GM13977 (cell line): ENCODE data around the gene STXBP6.

ENCODE experiments used
- DNase-seq: peaks from one replicate; pipeline ENCODE4 v3.0.0; 2012; ENCODE audit warnings: low spot score
- CTCF ChIP-seq: IDR thresholded peaks from 2 replicates; pipeline ENCODE4 v1.5.1; 2012; ENCODE audit warnings: mild to moderate bottlenecking, control low read depth; ENCODE audit not compliant: insufficient read depth; ENCODE audit errors: extremely low read depth, missing control alignments
- in situ Hi-C: fragments of 300-500 bp; cut with MboI; formaldehyde crosslinking; loops from one replicate; pipeline ENCODE4 v1.12.0; 2022; ENCODE audit warnings: low sequenced_read_pairs, low pct_unique_long_range_greater_than_20kb, mixed read lengths, inconsistent platforms; ENCODE audit not compliant: unreplicated experiment

Gene STXBP6

GRCh38 chr14:25074099-25074685, 24.2 kb upstream of the STXBP6 start:
- in situ Hi-C loops = no loop called here
- DNase-seq = no peak

GRCh38 chr14:25069879-25070278, 19.9 kb upstream of the STXBP6 start:
- in situ Hi-C loops = no loop called here
- no peak for DNase-seq
- no peak for TF ChIP-seq CTCF

More at GRCh38 chr14:25074099-25074685, 24.2 kb upstream of the STXBP6 start:
- no peak for TF ChIP-seq CTCF

- DNase-seq = no peak
- TF ChIP-seq CTCF = no peak
- in situ Hi-C loops = no loop called here
These were observed 17.7 kb upstream of the STXBP6 start for GRCh38 chr14:25067600-25067999.

- in situ Hi-C loops = no loop called here
- TF ChIP-seq CTCF = no peak
- no peak for DNase-seq
These were observed 12.0 kb upstream of the STXBP6 start for GRCh38 chr14:25062022-25062321.

GRCh38 chr14:25056688-25057078, 6.7 kb upstream of the STXBP6 start:
- DNase-seq = no peak
- TF ChIP-seq CTCF = no peak
- in situ Hi-C loops = no loop called here

GRCh38 chr14:25055992-25056687, 6.2 kb upstream of the STXBP6 start:
- DNase-seq = no peak
- TF ChIP-seq CTCF = no peak
- in situ Hi-C loops = no loop called here

- in situ Hi-C loops = no loop called here
- no peak for TF ChIP-seq CTCF
- DNase-seq = no peak
These were observed 5.1 kb upstream of the STXBP6 start for GRCh38 chr14:25055005-25055404.
